NT2/D1 (cell line): ENCODE results near the gene PSME1.

Source experiments
- SUZ12 ChIP-seq: IDR thresholded peaks from 2 replicates; pipeline ENCODE4 v1.6.1; 2011; ENCODE audit not compliant: insufficient read length, insufficient read depth; ENCODE audit errors: extremely low read depth
- YY1 ChIP-seq: IDR thresholded peaks from 2 replicates; pipeline ENCODE4 v1.6.1; 2011; ENCODE audit not compliant: insufficient read length, insufficient read depth
- ZNF274 ChIP-seq: IDR thresholded peaks from 2 replicates; pipeline ENCODE4 v1.6.1; 2011; ENCODE audit warnings: mild to moderate bottlenecking, low read depth, low read length

- TF ChIP-seq YY1 = no peak
- no peak for TF ChIP-seq ZNF274
- no peak for TF ChIP-seq SUZ12
Observed at GRCh38 chr14:24106672-24107271, 29.2 kb upstream of the PSME1 start.
